GM18867 (cell line): ENCODE data around the gene IQSEC1.
A peak's percentile ranks its signal among the peaks of the same experiment; 100 is the strongest.

Experiments used
- ATAC-seq: cut with Tn5 transposase; IDR thresholded peaks from one replicate; pipeline ENCODE4 v1.9.1; 2021; ENCODE audit warnings: mild to moderate bottlenecking, moderate library complexity; ENCODE audit not compliant: unreplicated experiment

IQSEC1 gene

GRCh38 chr3:13018561-13019242 lies 54.5 kb downstream of the IQSEC1 start:
- ATAC-seq = no peak

- no peak for ATAC-seq
Measured at GRCh38 chr3:13018043-13018451, 55.2 kb downstream of the IQSEC1 start.

- ATAC-seq = no peak
Measured at GRCh38 chr3:13017361-13018042, 55.7 kb downstream of the IQSEC1 start.

- ATAC-seq = no peak
Measured at GRCh38 chr3:13016721-13017255, 56.4 kb downstream of the IQSEC1 start.

GRCh38 chr3:13016083-13016720 lies 57.0 kb downstream of the IQSEC1 start:
- ATAC-seq = peak; percentile 32

GRCh38 chr3:13015286-13016082 lies 57.7 kb downstream of the IQSEC1 start:
- no peak for ATAC-seq

GRCh38 chr3:13014755-13015285 lies 58.4 kb downstream of the IQSEC1 start:
- ATAC-seq = no peak

- ATAC-seq = no peak
Measured at GRCh38 chr3:13013994-13014754, 59.1 kb downstream of the IQSEC1 start.

GRCh38 chr3:13013566-13013965 lies 59.7 kb downstream of the IQSEC1 start:
- ATAC-seq = no peak

GRCh38 chr3:13013151-13013561 lies 60.1 kb downstream of the IQSEC1 start:
- ATAC-seq = no peak

GRCh38 chr3:13012221-13012691 lies 61.0 kb downstream of the IQSEC1 start:
- ATAC-seq = peak; percentile 36

- peak; percentile 61 for ATAC-seq
Measured at GRCh38 chr3:13011573-13012220, 61.5 kb downstream of the IQSEC1 start.

- ATAC-seq = no peak
Measured at GRCh38 chr3:13010780-13011572, 62.3 kb downstream of the IQSEC1 start.

GRCh38 chr3:13009946-13010315 lies 63.3 kb downstream of the IQSEC1 start:
- no peak for ATAC-seq

- ATAC-seq = peak; percentile 26
Measured at GRCh38 chr3:13009132-13009945, 63.9 kb downstream of the IQSEC1 start.

- no peak for ATAC-seq
Measured at GRCh38 chr3:13008155-13008995, 64.9 kb downstream of the IQSEC1 start.
